Loucy (cell line): ENCODE data around the gene ZBTB20.

ENCODE experiments used
- EZH2phosphoT487 ChIP-seq: fragments of 200-600 bp; IDR thresholded peaks from 2 replicates; pipeline ENCODE4 v1.6.1; 2018; ENCODE audit warnings: antibody characterized with exemption, mild to moderate bottlenecking, moderate library complexity, borderline replicate concordance
- TF ChIP-seq, protein P1 (sequence below): fragments of 200-600 bp; sonication (generic); conservative IDR thresholded peaks from 2 replicates; pipeline ENCODE4 v1.5.1; 2014; ENCODE audit warnings: mild to moderate bottlenecking, antibody characterized with exemption, low read length

DNA sequence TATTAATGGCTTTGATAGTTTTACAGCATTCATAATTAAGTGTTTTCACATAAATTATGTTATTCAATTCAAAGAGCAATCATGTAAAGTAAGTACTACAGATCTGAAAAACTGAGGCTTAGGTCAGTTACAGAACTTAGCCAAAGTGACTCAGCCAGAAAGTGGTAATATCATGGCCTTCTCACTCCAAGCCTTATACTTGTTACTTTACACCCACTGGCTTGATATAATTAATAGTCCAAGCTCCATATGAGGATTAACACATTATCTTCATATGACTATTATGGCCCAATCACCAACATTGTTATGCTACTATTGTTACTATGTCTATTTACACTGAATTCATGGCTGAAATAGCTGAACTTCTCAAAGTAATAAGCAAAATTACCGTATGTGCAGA, 802.6 kb downstream of the ZBTB20 start:
- TF ChIP-seq, protein P1, sequence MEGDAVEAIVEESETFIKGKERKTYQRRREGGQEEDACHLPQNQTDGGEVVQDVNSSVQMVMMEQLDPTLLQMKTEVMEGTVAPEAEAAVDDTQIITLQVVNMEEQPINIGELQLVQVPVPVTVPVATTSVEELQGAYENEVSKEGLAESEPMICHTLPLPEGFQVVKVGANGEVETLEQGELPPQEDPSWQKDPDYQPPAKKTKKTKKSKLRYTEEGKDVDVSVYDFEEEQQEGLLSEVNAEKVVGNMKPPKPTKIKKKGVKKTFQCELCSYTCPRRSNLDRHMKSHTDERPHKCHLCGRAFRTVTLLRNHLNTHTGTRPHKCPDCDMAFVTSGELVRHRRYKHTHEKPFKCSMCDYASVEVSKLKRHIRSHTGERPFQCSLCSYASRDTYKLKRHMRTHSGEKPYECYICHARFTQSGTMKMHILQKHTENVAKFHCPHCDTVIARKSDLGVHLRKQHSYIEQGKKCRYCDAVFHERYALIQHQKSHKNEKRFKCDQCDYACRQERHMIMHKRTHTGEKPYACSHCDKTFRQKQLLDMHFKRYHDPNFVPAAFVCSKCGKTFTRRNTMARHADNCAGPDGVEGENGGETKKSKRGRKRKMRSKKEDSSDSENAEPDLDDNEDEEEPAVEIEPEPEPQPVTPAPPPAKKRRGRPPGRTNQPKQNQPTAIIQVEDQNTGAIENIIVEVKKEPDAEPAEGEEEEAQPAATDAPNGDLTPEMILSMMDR: no peak
- no peak for TF ChIP-seq EZH2phosphoT487
